IMR-90 (cell line): Measurements from ENCODE around the gene TSPAN19. TPM values are rescaled to one million over a fixed set of nuclear protein-coding genes. Genes with fewer than 3 reads are reported as not detected.

Experiments used
- ATAC-seq: fragments of 200-7000 bp; cut with Tn5 transposase; 2 replicates; pipeline ENCODE4 v1.9.1; 2020; ENCODE audit warnings: low read depth, mild to moderate bottlenecking, moderate library complexity
- BruUV-seq: library from RNA; stranded (reverse); fragments of 400-500 nt; replicated peaks from 2 replicates; lab custom pipeline; 2021; lab: Mats Ljungman, UMichigan
- CTCF ChIA-PET: fragments of 300-600 bp; formaldehyde crosslinking; extraction: SDS; loops from one replicate; lab custom pipeline; 2021; ENCODE audit warnings: antibody characterized with exemption; lab: Yijun Ruan, JAX
- POLR2A ChIA-PET: fragments of 300-600 bp; sonication (Branson Sonifier 250); formaldehyde crosslinking; loops from one replicate; lab custom pipeline; 2022; ENCODE audit warnings: antibody characterized with exemption; ENCODE audit not compliant: unreplicated experiment; lab: Charles Lee
- DNase-seq: peaks from one replicate; pipeline ENCODE4 v3.0.0; 2013
- H2AFZ ChIP-seq: replicated peaks from 2 replicates; pipeline ENCODE3; 2013; ENCODE audit warnings: low read length, mild to moderate bottlenecking; ENCODE audit not compliant: poor library complexity
- H2AK5ac ChIP-seq: 2 replicates; pipeline ENCODE4 v1.6.1; 2013; ENCODE audit warnings: low read depth, low read length, inconsistent platforms
- H2AK9ac ChIP-seq: replicated peaks from 2 replicates; pipeline ENCODE3; 2013; ENCODE audit warnings: mild to moderate bottlenecking, low read depth, low read length, moderate library complexity; ENCODE audit not compliant: poor library complexity
- H2BK120ac ChIP-seq: 2 replicates; pipeline ENCODE4 v1.6.1; 2013; ENCODE audit warnings: low read depth, low read length, inconsistent platforms
- H2BK15ac ChIP-seq: 3 replicates; pipeline ENCODE4 v1.6.1; 2013; ENCODE audit warnings: low read depth, low read length, inconsistent platforms
- H2BK20ac ChIP-seq: 2 replicates; pipeline ENCODE4 v1.6.1; 2013; ENCODE audit warnings: low read depth, mild to moderate bottlenecking, inconsistent platforms, low read length, moderate library complexity
- H2BK5ac ChIP-seq: 2 replicates; pipeline ENCODE4 v1.6.1; 2013; ENCODE audit warnings: mild to moderate bottlenecking, low read depth, low read length, inconsistent platforms; ENCODE audit not compliant: poor library complexity, severe bottlenecking
- H3K14ac ChIP-seq: replicated peaks from 2 replicates; pipeline ENCODE4 v1.6.1; 2013; ENCODE audit warnings: low read depth, low read length, inconsistent platforms
- H3K18ac ChIP-seq: 2 replicates; pipeline ENCODE4 v1.6.1; 2013; ENCODE audit warnings: low read depth, low read length, control low read depth
- H3K23ac ChIP-seq: 2 replicates; pipeline ENCODE4 v1.6.1; 2013; ENCODE audit warnings: low read depth, low read length, inconsistent platforms
- H3K27ac ChIP-seq: 2 replicates; pipeline ENCODE4 v1.5.1; 2013; ENCODE audit warnings: mild to moderate bottlenecking, control low read depth, low read length; ENCODE audit not compliant: insufficient read depth
- H3K27me3 ChIP-seq: 2 replicates; pipeline ENCODE4 v1.6.1; 2013; ENCODE audit warnings: low read length; ENCODE audit not compliant: control insufficient read depth, insufficient read depth
- H3K36me3 ChIP-seq: 2 replicates; pipeline ENCODE4 v1.6.1; 2013; ENCODE audit warnings: low read length, mixed read lengths; ENCODE audit not compliant: control insufficient read depth, insufficient read depth
- H3K4ac ChIP-seq: 2 replicates; pipeline ENCODE4 v1.6.1; 2013; ENCODE audit warnings: low read depth, low read length, inconsistent platforms
- H3K4me1 ChIP-seq: 2 replicates; pipeline ENCODE4 v1.6.1; 2013; ENCODE audit warnings: low read length, mixed read lengths; ENCODE audit not compliant: control insufficient read depth, insufficient read depth
- H3K4me2 ChIP-seq: 2 replicates; pipeline ENCODE4 v1.6.1; 2013; ENCODE audit warnings: low read depth, mild to moderate bottlenecking, control low read depth, low read length, moderate library complexity
- H3K4me3 ChIP-seq: 2 replicates; pipeline ENCODE4 v1.5.1; 2013; ENCODE audit warnings: low read depth, mild to moderate bottlenecking, control low read depth, low read length, moderate library complexity; ENCODE audit not compliant: insufficient read depth
- H3K56ac ChIP-seq: 2 replicates; pipeline ENCODE4 v1.6.1; 2013; ENCODE audit warnings: low read length, inconsistent platforms; ENCODE audit not compliant: insufficient read depth; ENCODE audit errors: extremely low read depth
- H3K79me1 ChIP-seq, 2 experiments: 2 replicates each; pipeline ENCODE4 v1.6.1; 2013; ENCODE audit warnings: low read length in 2 of 2, inconsistent platforms in 1 of 2, low read depth in 1 of 2
- H3K9ac ChIP-seq: 2 replicates; pipeline ENCODE4 v1.6.1; 2013; ENCODE audit warnings: low read depth, low read length, control low read depth
- H3K9me1 ChIP-seq: 2 replicates; pipeline ENCODE4 v1.6.1; 2013; ENCODE audit warnings: low read length, inconsistent platforms; ENCODE audit not compliant: insufficient read depth
- H3K9me3 ChIP-seq: 2 replicates; pipeline ENCODE4 v1.6.1; 2013; ENCODE audit warnings: low read length; ENCODE audit not compliant: control insufficient read depth, insufficient read depth
- H4K20me1 ChIP-seq: 2 replicates; pipeline ENCODE4 v1.6.1; 2013; ENCODE audit warnings: low read length, inconsistent platforms; ENCODE audit not compliant: insufficient read depth
- H4K5ac ChIP-seq: 2 replicates; pipeline ENCODE4 v1.6.1; 2013; ENCODE audit warnings: mild to moderate bottlenecking, low read depth, low read length, control low read depth
- H4K8ac ChIP-seq, 2 experiments: 2 replicates each; pipeline ENCODE4 v1.6.1; 2013; ENCODE audit warnings: low read depth in 2 of 2, low read length in 2 of 2, control low read depth in 1 of 2, inconsistent platforms in 1 of 2
- H4K91ac ChIP-seq: 2 replicates; pipeline ENCODE4 v1.6.1; 2013; ENCODE audit warnings: low read depth, low read length, inconsistent platforms; ENCODE audit not compliant: insufficient read depth
- CHD1 ChIP-seq: IDR thresholded peaks from 2 replicates; pipeline ENCODE4 v1.6.1; 2012; ENCODE audit warnings: low read depth, low read length, improper control_type of control experiment
- CTCF ChIP-seq: conservative IDR thresholded peaks from 2 replicates; pipeline ENCODE4 v1.5.1; 2012; ENCODE audit warnings: mild to moderate bottlenecking, low read depth, low read length, improper control_type of control experiment
- ELK1 ChIP-seq: fragments of 150-350 bp; IDR thresholded peaks from 2 replicates; pipeline ENCODE4 v1.6.1; 2016; ENCODE audit warnings: low read depth, mild to moderate bottlenecking, low read length, moderate library complexity, borderline replicate concordance
- FOS ChIP-seq: fragments of 150-350 bp; IDR thresholded peaks from 2 replicates; pipeline ENCODE4 v1.6.1; 2016; ENCODE audit warnings: low read depth, low read length
- MAFK ChIP-seq: IDR thresholded peaks from 2 replicates; pipeline ENCODE4 v1.6.1; 2012; ENCODE audit warnings: low read depth, low read length, improper control_type of control experiment
- MAZ ChIP-seq: IDR thresholded peaks from 2 replicates; pipeline ENCODE4 v1.6.1; 2012; ENCODE audit warnings: low read depth, mild to moderate bottlenecking, low read length, improper control_type of control experiment, moderate library complexity, borderline replicate concordance
- NFE2L2 ChIP-seq: fragments of 150-350 bp; IDR thresholded peaks from 2 replicates; pipeline ENCODE4 v1.6.1; 2016; ENCODE audit warnings: low read depth, mild to moderate bottlenecking, low read length
- POLR2A ChIP-seq: IDR thresholded peaks from 2 replicates; pipeline ENCODE4 v1.6.1; 2012; ENCODE audit warnings: mild to moderate bottlenecking, low read depth, low read length
- RAD21 ChIP-seq: IDR thresholded peaks from 2 replicates; pipeline ENCODE4 v1.6.1; 2012; ENCODE audit warnings: low read length, improper control_type of control experiment
- WGBS, 2 experiments: methylation state at CpG; one replicate each; pipeline versions ENCODE4 v1.1.5 to v1.1.7; 2013; ENCODE audit warnings: missing lambda C conversion rate in 2 of 2; ENCODE audit not compliant: insufficient read length in 1 of 2; ENCODE audit errors: extremely low coverage in 2 of 2; 5-methylcytosine and 5-hydroxymethylcytosine counted together
- dilution Hi-C: fragments of 300-500 bp; cut with HindIII; formaldehyde crosslinking; loops from one replicate; pipeline ENCODE4 v1.14.3; 2018; ENCODE audit warnings: low sequenced_read_pairs; ENCODE audit not compliant: unreplicated experiment
- in situ Hi-C: fragments of 300-500 bp; cut with MboI; formaldehyde crosslinking; loops from 3 replicates; pipeline ENCODE4 v1.14.3; 2019; ENCODE audit warnings: low sequenced_read_pairs, inconsistent platforms, mixed read lengths
- intact Hi-C: fragments of 100-400 bp; cut with micrococcal nuclease; formaldehyde crosslinking; loops from 2 replicates; pipeline ENCODE4 v1.10.0; 2022
- polyA plus RNA-seq, 3 experiments: library from polyadenylated mRNA; depleted of rRNA; stranded (reverse); fragments of >200 nt; gene quantifications; 2 replicates each; pipeline ENCODE4 v1.2.3, GENCODE V29; 2012; ENCODE audit warnings: low replicate concordance in 1 of 3
- total RNA-seq: library from RNA; depleted of rRNA; stranded (reverse); fragments of >200 nt; gene quantifications from 2 replicates; pipeline ENCODE4 v1.2.3, GENCODE V29; 2012

Gene TSPAN19
- total and polyA plus RNA-seq, 2 of the 4 experiments (the other 2 are of a cell fraction) = not detected

- no CpG with 5 or more reads among the region's 1 CpG for WGBS, 2 experiments
- no peak for DNase-seq
- no peak overlapping the region for H3K9ac ChIP-seq
- H2BK15ac ChIP-seq = no peak overlapping the region
- H3K9me3 ChIP-seq = no peaks in the 10 kb centered on the region
- no peak overlapping the region for H3K14ac ChIP-seq
- H2BK5ac ChIP-seq = no peak overlapping the region
- no peak overlapping the region for H3K18ac ChIP-seq
- H2AK5ac ChIP-seq = no peak overlapping the region
- no peaks in the 10 kb centered on the region for H3K36me3 ChIP-seq
- H4K5ac ChIP-seq = no peak overlapping the region
- no peak for ATAC-seq
- H3K4me1 ChIP-seq = no peaks in the 10 kb centered on the region
- ChIA-PET CTCF (no interaction called here), POLR2A (no interaction called here)
- H4K91ac ChIP-seq = no peak overlapping the region
- in situ Hi-C loops = no loop called here
- H2BK20ac ChIP-seq = no peak overlapping the region
- TF ChIP-seq MAFK = no peak
- TF ChIP-seq CHD1 = no peak
- no peak for TF ChIP-seq RAD21
- no peak for TF ChIP-seq POLR2A
- TF ChIP-seq ELK1 = no peak
- no peak for TF ChIP-seq MAZ
- no peak for TF ChIP-seq NFE2L2
- no peak for TF ChIP-seq FOS
- TF ChIP-seq CTCF = no peak
- H3K4me2 ChIP-seq = no peak overlapping the region
- H3K4me3 ChIP-seq = no peak overlapping the region
- no peak overlapping the region for H3K23ac ChIP-seq
- dilution Hi-C loops = no loop called here
- no peak overlapping the region for H2BK120ac ChIP-seq
- no peak overlapping the region for H3K4ac ChIP-seq
- H4K8ac ChIP-seq = no peak overlapping the region
- H4K20me1 ChIP-seq = no peaks in the 10 kb centered on the region
- intact Hi-C loops = no loop called here
- H3K9me1 ChIP-seq = no peaks in the 10 kb centered on the region
- no peak overlapping the region for H2AFZ ChIP-seq
- no TSS peak for BruUV-seq
- H3K27me3 ChIP-seq = no peaks in the 10 kb centered on the region
- H2AK9ac ChIP-seq = no peak overlapping the region
- H3K27ac ChIP-seq = no peak overlapping the region
- H3K79me1 ChIP-seq = no peaks in the 10 kb centered on the region
- H3K56ac ChIP-seq = no peak overlapping the region
Measured at GRCh38 chr12:84982888-84983287, 53.2 kb downstream of the TSPAN19 start.
